Brain microvascular endothelial cell (primary cell): ENCODE results near the gene USP12.

Experiments
- DNase-seq: peaks from one replicate; pipeline ENCODE4 v3.0.0-alpha.2; 2020
- H3K27ac ChIP-seq: fragments of 250-450 bp; sonication (Bioruptor Pico); 2 replicates; pipeline ENCODE4 v1.5.1; 2020; ENCODE audit warnings: mild to moderate bottlenecking, moderate library complexity
- H3K27me3 ChIP-seq: fragments of 250-450 bp; sonication (Bioruptor Pico); replicated peaks from 2 replicates; pipeline ENCODE4 v1.5.1; 2020; ENCODE audit warnings: mild to moderate bottlenecking
- H3K36me3 ChIP-seq: fragments of 250-450 bp; sonication (Bioruptor Pico); replicated peaks from 2 replicates; pipeline ENCODE4 v1.5.1; 2020; ENCODE audit warnings: mild to moderate bottlenecking
- H3K4me3 ChIP-seq: 2 replicates; pipeline ENCODE4 v1.5.1; 2011; ENCODE audit warnings: low read depth, mild to moderate bottlenecking, control low read depth, low read length, moderate library complexity
- CTCF ChIP-seq: IDR thresholded peaks from 2 replicates; pipeline ENCODE4 v1.5.1; 2011; ENCODE audit warnings: low read depth, mild to moderate bottlenecking, moderate library complexity, low read length, control low read depth, inconsistent platforms; ENCODE audit errors: missing control alignments
- in situ Hi-C: cut with HindIII; loops from 2 replicates; pipeline ENCODE4 v1.10.0; 2017; ENCODE audit warnings: low sequenced_read_pairs, low pct_ligation_motif_present

The USP12 gene

DNA sequence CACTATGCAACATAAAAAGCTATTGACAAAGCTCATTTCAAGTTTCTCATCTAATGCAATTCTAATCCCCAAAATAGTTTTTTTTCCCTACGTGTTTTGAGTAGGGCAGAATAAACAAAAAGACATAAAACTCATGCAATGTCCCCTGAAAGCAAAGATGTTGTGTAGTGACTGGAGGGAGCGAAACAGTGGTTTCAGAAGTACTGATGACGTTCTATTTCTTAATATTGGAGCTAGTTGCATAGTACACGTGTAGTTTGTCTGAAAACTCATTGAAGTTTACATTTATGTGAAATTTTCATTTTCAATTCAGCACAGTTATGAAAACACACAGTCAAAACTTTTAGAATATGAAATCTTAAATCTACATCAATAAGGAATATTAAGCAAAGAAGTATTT, 31.6 kb downstream of the USP12 start:
- in situ Hi-C loops, result no loop called here
- H3K36me3 ChIP-seq, result no peaks in the 10 kb centered on the region
- no peak overlapping the region for H3K27ac ChIP-seq
- H3K27me3 ChIP-seq, result no peaks in the 10 kb centered on the region
- DNase-seq, result no peak
- no peak for TF ChIP-seq CTCF
- H3K4me3 ChIP-seq, result no peak overlapping the region

GRCh38 chr13:27139565-27139964, 32.0 kb downstream of the USP12 start:
- H3K36me3 ChIP-seq, result no peaks in the 10 kb centered on the region
- no peak overlapping the region for H3K27ac ChIP-seq
- in situ Hi-C loops, result no loop called here
- no peak for DNase-seq
- H3K27me3 ChIP-seq, result no peaks in the 10 kb centered on the region
- no peak for TF ChIP-seq CTCF
- no peak overlapping the region for H3K4me3 ChIP-seq

DNA sequence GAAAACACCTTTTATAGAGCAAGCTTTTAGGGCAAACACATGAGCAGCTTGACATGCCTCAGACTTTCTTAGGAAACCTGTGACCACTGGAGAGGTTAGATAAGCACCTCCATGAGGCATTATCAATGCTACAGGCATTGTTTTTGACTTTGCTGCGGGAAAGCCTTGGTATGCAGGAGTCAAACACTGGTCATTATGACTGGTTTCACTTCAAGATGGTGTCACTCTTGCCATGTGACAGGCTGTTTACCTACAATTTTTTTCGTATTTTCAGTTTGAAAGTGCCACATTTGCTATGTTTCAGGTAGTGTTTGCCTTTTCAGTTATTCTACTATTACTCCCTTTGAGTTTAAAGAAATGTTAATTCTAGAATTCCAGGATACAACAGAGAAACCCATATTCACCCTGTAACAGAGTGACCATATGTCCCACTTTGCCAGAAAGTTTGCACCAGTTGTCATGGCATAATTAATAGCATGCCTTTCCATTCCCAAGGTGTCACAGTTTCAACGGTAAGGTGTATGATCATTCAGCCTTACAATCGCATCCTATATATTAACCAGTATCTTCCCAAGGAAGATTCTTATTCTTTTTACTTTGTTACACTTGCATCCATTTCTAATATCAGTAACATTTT, 33.0 kb downstream of the USP12 start:
- no peak for DNase-seq
- no peak for TF ChIP-seq CTCF
- H3K36me3 ChIP-seq, result no peaks in the 10 kb centered on the region
- in situ Hi-C loops, result no loop called here
- H3K27me3 ChIP-seq, result no peaks in the 10 kb centered on the region
- H3K27ac ChIP-seq, result no peak overlapping the region
- H3K4me3 ChIP-seq, result no peak overlapping the region

- no peak overlapping the region for H3K4me3 ChIP-seq
- H3K36me3 ChIP-seq, result no peaks in the 10 kb centered on the region
- H3K27me3 ChIP-seq, result no peaks in the 10 kb centered on the region
- in situ Hi-C loops, result no loop called here
- H3K27ac ChIP-seq, result no peak overlapping the region
- no peak for DNase-seq
- TF ChIP-seq CTCF, result no peak
Measured at GRCh38 chr13:27137759-27138158, 33.9 kb downstream of the USP12 start.

DNA sequence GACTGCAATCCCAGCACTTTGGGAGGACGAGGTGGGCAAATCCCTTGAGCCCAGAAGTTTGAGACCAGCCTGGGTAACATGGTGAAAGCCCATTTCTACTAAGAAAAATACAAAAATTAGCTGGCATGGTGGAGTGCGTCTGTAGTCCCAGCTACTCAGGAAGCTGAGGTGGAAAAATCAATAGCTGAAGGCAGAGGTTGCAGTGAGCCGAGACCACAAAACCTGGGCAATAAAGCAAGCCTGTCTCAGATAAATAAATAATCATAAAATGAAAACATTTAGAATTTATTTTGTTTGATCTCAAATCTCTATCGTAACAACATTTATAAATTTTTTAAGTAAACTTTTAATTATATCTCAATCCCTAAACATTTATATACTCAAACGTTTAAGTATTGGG, 36.6 kb downstream of the USP12 start:
- TF ChIP-seq CTCF, result no peak
- in situ Hi-C loops, result no loop called here
- Histone ChIP-seq H3K4me3 (no peak overlapping the region), H3K27me3 (no peaks in the 10 kb centered on the region), H3K27ac (no peak overlapping the region), H3K36me3 (no peaks in the 10 kb centered on the region)
- DNase-seq, result no peak

- H3K4me3 ChIP-seq, result no peak overlapping the region
- no peak for DNase-seq
- H3K36me3 ChIP-seq, result no peaks in the 10 kb centered on the region
- TF ChIP-seq CTCF, result no peak
- in situ Hi-C loops, result no loop called here
- no peaks in the 10 kb centered on the region for H3K27me3 ChIP-seq
- H3K27ac ChIP-seq, result no peak overlapping the region
Measured at GRCh38 chr13:27133889-27134288, 37.7 kb downstream of the USP12 start.
